ENCODE measurements around the gene DPH1. TPM values are rescaled to one million over a fixed set of nuclear protein-coding genes. Genes with fewer than 3 reads are reported as not detected.

DPH1 gene
- 36.7 to 44.4 TPM (median 42.3 TPM) in 5 replicates for total RNA-seq (2022; extraction: Qiagen RNA extraction; ENCODE audit: low read depth)

DNA sequence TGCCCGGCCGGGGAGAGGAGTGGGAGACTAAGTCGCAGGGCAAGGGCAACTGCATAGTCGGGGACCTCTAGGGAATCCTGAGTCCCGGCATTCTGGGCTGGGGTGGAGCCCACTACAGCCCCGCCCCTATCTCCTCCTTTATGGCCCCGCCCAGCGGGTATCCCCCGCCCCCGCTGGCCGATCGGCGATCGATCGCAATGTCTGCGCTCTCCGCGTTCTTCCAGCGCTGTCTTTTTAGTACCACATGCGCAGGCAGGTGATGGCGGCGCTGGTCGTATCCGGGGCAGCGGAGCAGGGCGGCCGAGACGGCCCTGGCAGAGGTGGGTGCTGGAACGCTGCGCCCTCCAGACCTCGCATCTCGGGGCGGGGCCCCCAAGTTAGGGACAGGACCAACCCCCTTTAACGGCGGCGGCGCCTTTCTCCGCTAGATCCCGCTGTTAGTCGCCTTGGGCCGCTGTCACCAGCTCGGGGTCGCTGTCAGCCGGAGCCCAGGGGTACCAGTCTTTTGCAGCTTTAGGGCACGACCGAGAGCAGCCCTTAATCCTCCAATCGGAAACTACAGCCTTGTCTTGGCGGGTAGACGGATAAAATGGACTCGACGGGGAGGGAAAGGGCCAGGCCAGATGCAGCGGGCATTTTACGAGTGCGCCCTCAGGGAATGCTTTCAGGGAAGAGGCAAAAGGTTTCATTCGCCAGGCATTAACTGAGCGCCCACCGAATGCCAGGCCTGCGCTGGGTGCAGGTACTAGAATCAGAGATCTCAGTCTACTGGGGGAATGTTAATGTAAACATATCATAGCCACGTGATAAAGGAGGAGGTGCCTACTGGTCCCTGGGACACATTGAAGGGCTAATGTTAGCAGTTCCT lies at the start of gene DPH1:
Gene DPH1 (plus strand): TSS at position 243 of the 868 bp plus-strand sequence. CDS start 17 bp downstream, at position 260.

DNA sequence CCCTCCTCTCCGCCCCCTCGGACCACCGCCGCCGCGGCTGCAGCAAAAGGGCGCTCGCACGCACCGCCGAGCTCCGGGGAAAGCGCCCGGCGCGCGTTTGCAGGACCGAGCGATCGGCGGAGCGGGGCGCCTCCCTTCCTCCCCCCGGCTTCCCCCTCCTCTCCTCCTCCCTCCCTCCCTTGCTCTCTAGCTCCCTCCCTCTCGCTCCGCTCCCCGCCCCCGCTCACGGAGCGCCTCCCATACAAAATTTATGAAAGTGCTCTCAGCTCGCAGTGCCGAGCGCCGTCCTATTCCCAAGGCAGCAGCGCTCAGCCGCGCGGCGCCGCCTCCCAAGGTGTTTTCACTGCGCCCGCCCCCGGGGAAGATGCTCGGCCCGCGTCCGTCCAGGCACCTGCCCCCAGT lies 4.7 kb upstream of the DPH1 start, which contains the start of gene RTN4RL1:
Gene RTN4RL1 (minus strand): TSS at position 115 of the 402 bp plus-strand sequence. CDS start 469 bp downstream, outside the sequence.

DNA sequence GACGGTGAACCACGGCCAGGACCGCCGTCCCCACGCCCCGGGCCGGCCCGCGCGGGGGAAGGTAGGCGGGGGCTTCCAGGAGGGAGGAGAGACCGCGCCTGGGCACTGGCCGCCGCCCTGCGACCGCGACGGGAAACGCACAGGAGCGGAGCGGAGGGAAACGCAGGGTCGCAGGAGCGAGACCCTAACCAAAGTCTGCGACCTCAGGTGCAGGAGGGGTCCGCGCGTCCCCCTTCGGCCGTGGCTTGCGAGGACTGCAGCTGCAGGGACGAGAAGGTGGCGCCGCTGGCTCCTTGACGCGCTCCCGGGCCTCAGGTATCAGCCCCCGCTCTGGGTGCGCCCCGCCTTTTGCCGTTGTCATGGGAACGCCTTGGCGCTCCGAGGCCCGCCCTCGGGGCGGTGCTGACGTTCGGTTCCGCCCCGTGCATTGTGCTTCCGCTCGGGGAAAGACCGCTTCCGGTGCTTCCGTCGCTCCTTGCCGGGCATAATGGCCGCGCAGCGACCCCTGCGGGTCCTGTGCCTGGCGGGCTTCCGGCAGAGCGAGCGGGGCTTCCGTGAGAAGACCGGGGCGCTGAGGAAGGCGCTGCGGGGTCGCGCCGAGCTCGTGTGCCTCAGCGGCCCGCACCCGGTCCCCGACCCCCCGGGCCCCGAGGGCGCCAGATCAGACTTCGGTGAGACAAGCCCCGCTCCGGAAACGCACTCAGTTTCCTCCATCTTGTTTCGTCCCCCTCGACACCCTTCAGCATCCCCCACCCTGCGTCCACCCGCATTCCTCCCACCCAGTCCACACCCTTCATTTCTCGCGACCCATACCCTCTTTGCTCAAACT lies 11.8 kb downstream of the DPH1 start, which contains the start of gene OVCA2:
Gene OVCA2 (plus strand): TSS at position 462 of the 829 bp plus-strand sequence. CDS start 26 bp downstream, at position 488.

DNA sequence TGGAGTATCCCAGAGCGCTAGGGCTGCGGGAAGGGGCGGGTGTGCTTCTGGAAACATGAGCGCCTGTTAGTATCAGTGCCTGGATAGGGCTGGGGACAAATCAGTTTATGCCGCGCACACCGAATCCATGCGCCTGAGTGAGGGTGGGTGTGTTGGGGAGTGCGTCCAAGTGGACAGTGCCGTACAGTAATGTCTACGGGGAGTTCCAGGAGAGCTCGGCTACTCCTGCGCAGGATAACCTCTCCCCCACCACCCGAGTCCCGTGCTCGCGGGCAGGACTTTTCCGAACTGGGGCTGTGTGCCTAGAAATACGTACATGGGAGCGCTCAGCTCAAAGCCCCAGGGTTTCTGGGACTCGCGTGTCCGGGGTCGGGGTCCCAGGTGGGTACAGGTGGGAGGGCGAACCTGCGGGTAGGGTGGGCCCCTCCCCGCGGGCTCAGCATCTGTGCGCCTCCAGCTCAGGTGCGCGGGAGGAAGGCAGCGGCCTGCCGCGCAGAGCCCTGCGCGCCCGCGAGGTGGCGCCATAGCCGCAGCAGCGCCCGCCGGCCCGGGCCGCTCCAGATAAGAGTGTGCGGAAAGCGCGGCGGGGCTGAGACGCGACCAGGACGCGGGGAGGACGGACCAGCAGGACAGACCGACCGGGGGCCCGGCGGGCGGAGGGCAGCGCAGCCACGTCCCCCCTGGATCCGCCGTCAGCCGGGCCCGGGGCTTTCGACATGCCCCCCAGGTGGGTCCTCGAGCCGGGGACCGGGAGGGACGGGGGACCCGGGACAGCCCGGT lies 24.7 kb downstream of the DPH1 start, which contains the start of gene HIC1:
Gene HIC1 (plus strand): TSS at position 592 of the 780 bp plus-strand sequence. CDS start 1,588 bp downstream, outside the sequence.

Other genes starting within 250 kb of the DPH1 start
- 7.2 to 9.6 TPM (median 9.0 TPM) in 5 replicates for gene SMYD4, start 200.3 kb upstream of the DPH1 start, total RNA-seq (2022; extraction: Qiagen RNA extraction; ENCODE audit: low read depth)
- gene RPA1, start 200.1 kb upstream of the DPH1 start, total RNA-seq (2022; extraction: Qiagen RNA extraction; ENCODE audit: low read depth), result 63.2 to 90.7 TPM (median 73.1 TPM) in 5 replicates
- gene RTN4RL1, start 4.8 kb upstream of the DPH1 start, total RNA-seq (2022; extraction: Qiagen RNA extraction; ENCODE audit: low read depth), result 2.3 to 3.6 TPM (median 2.7 TPM) in 5 replicates
- 57.6 to 93.3 TPM (median 79.2 TPM) in 5 replicates for gene OVCA2, start 11.9 kb downstream of the DPH1 start, total RNA-seq (2022; extraction: Qiagen RNA extraction; ENCODE audit: low read depth)
- gene HIC1, start 24.9 kb downstream of the DPH1 start, total RNA-seq (2022; extraction: Qiagen RNA extraction; ENCODE audit: low read depth), result 0.96 to 1.8 TPM (median 1.6 TPM) in 5 replicates